WTC11 (cell line): ENCODE data around the gene ADAP1.

ENCODE experiments used
- ATF3 ChIP-seq: sonication (generic); formaldehyde crosslinking; conservative IDR thresholded peaks from 2 replicates; pipeline ENCODE4 v1.8.1; 2022; ENCODE audit warnings: mild to moderate bottlenecking, missing genetic modification reagents
- CREB1 ChIP-seq: sonication (generic); formaldehyde crosslinking; IDR thresholded peaks from 2 replicates; pipeline ENCODE4 v1.8.0; 2023; ENCODE audit warnings: mild to moderate bottlenecking, missing genetic modification reagents
- CREM ChIP-seq: sonication (generic); formaldehyde crosslinking; IDR thresholded peaks from 2 replicates; pipeline ENCODE4 v1.8.1; 2022; ENCODE audit warnings: mild to moderate bottlenecking, missing genetic modification reagents, moderate library complexity
- CTCF ChIP-seq: fragments of 200-600 bp; IDR thresholded peaks from 2 replicates; pipeline ENCODE4 v1.8.0; 2022; ENCODE audit warnings: antibody characterized with exemption
- E2F5 ChIP-seq: sonication (generic); formaldehyde crosslinking; IDR thresholded peaks from 2 replicates; pipeline ENCODE4 v1.8.1; 2022; ENCODE audit warnings: mild to moderate bottlenecking, moderate library complexity, missing genetic modification reagents
- GABPB1 ChIP-seq: sonication (generic); formaldehyde crosslinking; IDR thresholded peaks from 2 replicates; pipeline ENCODE4 v1.8.1; 2023; ENCODE audit warnings: mild to moderate bottlenecking, missing genetic modification reagents
- JUN ChIP-seq: sonication (generic); formaldehyde crosslinking; IDR thresholded peaks from 2 replicates; pipeline ENCODE4 v1.8.0; 2023; ENCODE audit warnings: mild to moderate bottlenecking, missing genetic modification reagents
- NFE2L1 ChIP-seq: sonication (generic); formaldehyde crosslinking; IDR thresholded peaks from 2 replicates; pipeline ENCODE4 v1.8.1; 2023; ENCODE audit warnings: missing genetic modification reagents
- NFYB ChIP-seq: sonication (generic); formaldehyde crosslinking; conservative IDR thresholded peaks from 2 replicates; pipeline ENCODE4 v1.8.0; 2022; ENCODE audit warnings: low read depth, missing genetic modification reagents
- PRDM15 ChIP-seq: sonication (generic); formaldehyde crosslinking; IDR thresholded peaks from 2 replicates; pipeline ENCODE4 v1.8.0; 2022; ENCODE audit warnings: missing genetic modification reagents
- ZBTB43 ChIP-seq: sonication (generic); formaldehyde crosslinking; IDR thresholded peaks from 2 replicates; pipeline ENCODE4 v1.8.1; 2023; ENCODE audit warnings: mild to moderate bottlenecking, missing genetic modification reagents
- ZMAT4 ChIP-seq: fragments of 250-450 bp; sonication (Bioruptor Pico); IDR thresholded peaks from 2 replicates; pipeline ENCODE4 v1.9.0; 2021; ENCODE audit warnings: mild to moderate bottlenecking
- ZNF121 ChIP-seq: sonication (generic); formaldehyde crosslinking; IDR thresholded peaks from 2 replicates; pipeline ENCODE4 v1.8.0; 2023; ENCODE audit warnings: missing genetic modification reagents
- ZNF425 ChIP-seq: fragments of 250-450 bp; sonication (Bioruptor Pico); conservative IDR thresholded peaks from 2 replicates; pipeline ENCODE4 v1.9.0; 2021; ENCODE audit warnings: mild to moderate bottlenecking

GRCh38 chr7:983004-983615, 28.6 kb upstream of the ADAP1 start, which contains the start of gene CYP2W1:
- no peak for TF ChIP-seq PRDM15 (CRISPR knock-in tag)
- no peak for TF ChIP-seq CTCF
- no peak for TF ChIP-seq ZBTB43 (CRISPR knock-in tag)
- TF ChIP-seq E2F5 (CRISPR knock-in tag) = no peak
- TF ChIP-seq NFE2L1 (CRISPR knock-in tag) = no peak
- no peak for TF ChIP-seq ZNF425
- TF ChIP-seq ZMAT4 = no peak
- TF ChIP-seq ATF3 (CRISPR knock-in tag) = no peak
- no peak for TF ChIP-seq CREB1 (CRISPR knock-in tag)
- TF ChIP-seq CREM = no peak
- no peak for TF ChIP-seq ZNF121 (CRISPR knock-in tag)
- TF ChIP-seq NFYB = no peak
- no peak for TF ChIP-seq JUN (CRISPR knock-in tag)
- peak; percentile 14; the same call in 1 of the 2 replicates for TF ChIP-seq GABPB1
